K562 (cell line): Measurements from ENCODE around the gene VKORC1. TPM values are rescaled to one million over a fixed set of nuclear protein-coding genes. Genes with fewer than 3 reads are reported as not detected.

Experiments used
- CBX1 ChIP-seq: sonication (generic); IDR thresholded peaks from 2 replicates; pipeline ENCODE4 v1.6.1; 2016; ENCODE audit warnings: antibody characterized with exemption, low read depth, mild to moderate bottlenecking
- ZBTB40 ChIP-seq, 2 experiments: fragments of 450-650 bp in 1 of 2; sonication (generic) in 1 of 2; formaldehyde crosslinking in 1 of 2; IDR thresholded peaks; 2 replicates each; pipeline versions ENCODE4 v1.7.1 to v1.9.0; 2016 to 2022; ENCODE audit warnings: inconsistent platforms in 1 of 2, mild to moderate bottlenecking in 1 of 2, missing genetic modification reagents in 1 of 2
- ZFP91 ChIP-seq: sonication (generic); formaldehyde crosslinking; IDR thresholded peaks from 2 replicates; pipeline ENCODE4 v1.8.0; 2022; ENCODE audit warnings: mild to moderate bottlenecking, missing genetic modification reagents
- polyA plus RNA-seq, 8 experiments: library from polyadenylated mRNA; depleted of rRNA in 4 of 8; stranded (reverse) in 5 of 8; unstranded in 3 of 8; fragments of >200 nt; fragmentation: Nextera tagmentation in 2 of 8; fragmentation: Illumina TruSeq in 1 of 8; extraction: Ambion mirVana in 2 of 8; extraction: Trizol in 1 of 8; gene quantifications; 2 replicates each; pipeline versions ENCODE4 v1.2.1 to v1.2.3, GENCODE V29; 2011 to 2014; ENCODE audit warnings: inconsistent platforms in 1 of 8, missing spikeins in 1 of 8
- total RNA-seq, 7 experiments: library from RNA; depleted of rRNA in 6 of 7; stranded (reverse); fragments of >200 nt in 6 of 7; fragmentation: Illumina TruSeq in 2 of 7; extraction: Trizol in 2 of 7; gene quantifications; 2 replicates each; pipeline versions ENCODE4 v1.2.1 to v1.2.3, GENCODE V29; 2011 to 2021; ENCODE audit warnings: low replicate concordance in 1 of 7

The VKORC1 gene
- total and polyA plus RNA-seq, 9 of the 15 experiments (the other 6 are each of a cell fraction or from before 2014, with no cell fraction given) = 30.0 to 119 (median 62.1) TPM

GRCh38 chr16:31061126-31061812 is 33.3 kb downstream of the VKORC1 start (continued):
- TF ChIP-seq ZBTB40 (IDR thresholded peaks at IDR 0.05) = no peak
- TF ChIP-seq ZBTB40 (CRISPR knock-in tag; IDR thresholded peaks at IDR 0.05) = no peak
- TF ChIP-seq CBX1 = no peak
- no peak for TF ChIP-seq ZFP91 (CRISPR knock-in tag)
